PC-9 (cell line): Measurements from ENCODE around the gene GABRG3. TPM values are rescaled to one million over a fixed set of nuclear protein-coding genes. Genes with fewer than 3 reads are reported as not detected.

Experiments used
- BruUV-seq: library from RNA; stranded (reverse); fragments of 400-500 nt; replicated peaks from 2 replicates; lab custom pipeline; 2021; lab: Mats Ljungman, UMichigan
- CTCF ChIA-PET: fragments of 300-600 bp; sonication (Branson Sonifier 250); formaldehyde crosslinking; loops from one replicate; lab custom pipeline; 2022; ENCODE audit warnings: antibody characterized with exemption; lab: Charles Lee
- POLR2A ChIA-PET: fragments of 300-600 bp; sonication (Branson Sonifier 250); formaldehyde crosslinking; loops from one replicate; lab custom pipeline; 2022; ENCODE audit warnings: antibody characterized with exemption; ENCODE audit not compliant: unreplicated experiment; lab: Charles Lee
- DNase-seq, 2 experiments: peaks; one replicate each; pipeline versions ENCODE4 v3.0.0 to v3.0.0-alpha.2; 2015 to 2022; ENCODE audit warnings: mixed read lengths in 1 of 2
- H2AFZ ChIP-seq: fragments of 200-600 bp; sonication (generic); 2 replicates; pipeline ENCODE4 v1.8.1; 2017; ENCODE audit warnings: antibody characterized with exemption
- H3F3A ChIP-seq: fragments of 200-600 bp; sonication (generic); 2 replicates; pipeline ENCODE4 v1.8.1; 2017; ENCODE audit warnings: antibody characterized with exemption, mild to moderate bottlenecking, low read depth; ENCODE audit not compliant: insufficient read depth
- H3K27ac ChIP-seq: fragments of 200-600 bp; sonication (generic); 2 replicates; pipeline ENCODE4 v1.6.1; 2016; ENCODE audit warnings: mixed run types
- H3K27me3 ChIP-seq: fragments of 200-600 bp; sonication (generic); 2 replicates; pipeline ENCODE4 v1.6.1; 2016; ENCODE audit warnings: low read depth, mixed run types; ENCODE audit not compliant: insufficient read depth
- H3K36me3 ChIP-seq: fragments of 200-600 bp; sonication (generic); 2 replicates; pipeline ENCODE4 v1.6.1; 2016; ENCODE audit warnings: low read depth, mixed run types
- H3K4me1 ChIP-seq: fragments of 200-600 bp; sonication (generic); replicated peaks from 2 replicates; pipeline ENCODE4 v1.6.1; 2016; ENCODE audit warnings: mixed run types; ENCODE audit not compliant: insufficient read depth
- H3K4me2 ChIP-seq: fragments of 200-600 bp; sonication (generic); 2 replicates; pipeline ENCODE4 v1.6.1; 2017; ENCODE audit warnings: mixed run types
- H3K4me3 ChIP-seq: fragments of 200-600 bp; sonication (generic); 2 replicates; pipeline ENCODE4 v1.6.1; 2016; ENCODE audit warnings: mixed run types
- H3K79me2 ChIP-seq: fragments of 200-600 bp; sonication (generic); 2 replicates; pipeline ENCODE4 v1.6.1; 2017; ENCODE audit warnings: low read depth, mixed run types
- H3K9me2 ChIP-seq: fragments of 200-600 bp; sonication (generic); 2 replicates; pipeline ENCODE4 v1.8.1; 2017; ENCODE audit warnings: mild to moderate bottlenecking; ENCODE audit not compliant: insufficient read depth
- H3K9me3 ChIP-seq: fragments of 200-600 bp; sonication (generic); 2 replicates; pipeline ENCODE4 v1.8.1; 2016; ENCODE audit warnings: low read depth; ENCODE audit not compliant: insufficient read depth
- H4K20me1 ChIP-seq: fragments of 200-600 bp; sonication (generic); 2 replicates; pipeline ENCODE4 v1.8.1; 2017; ENCODE audit not compliant: insufficient read depth
- EZH2 ChIP-seq: fragments of 200-600 bp; sonication (generic); IDR thresholded peaks from 2 replicates; pipeline ENCODE4 v1.8.0; 2017; ENCODE audit warnings: antibody characterized with exemption, low read depth
- intact Hi-C: fragments of 100-400 bp; cut with micrococcal nuclease; formaldehyde crosslinking; loops from one replicate; pipeline ENCODE4 v1.10.0; 2022; ENCODE audit not compliant: unreplicated experiment
- total RNA-seq: library from RNA; stranded (reverse); gene quantifications from 2 replicates; pipeline ENCODE4 v1.2.3, GENCODE V29; 2021
- TF ChIP-seq, protein P1 (sequence below): fragments of 200-600 bp; sonication (generic); conservative IDR thresholded peaks from 2 replicates; pipeline ENCODE4 v1.6.1; 2017; ENCODE audit warnings: mixed run types, antibody characterized with exemption, mild to moderate bottlenecking, moderate library complexity

The GABRG3 gene
- total RNA-seq, 1 experiment from 2014 or later: not detected

DNA sequence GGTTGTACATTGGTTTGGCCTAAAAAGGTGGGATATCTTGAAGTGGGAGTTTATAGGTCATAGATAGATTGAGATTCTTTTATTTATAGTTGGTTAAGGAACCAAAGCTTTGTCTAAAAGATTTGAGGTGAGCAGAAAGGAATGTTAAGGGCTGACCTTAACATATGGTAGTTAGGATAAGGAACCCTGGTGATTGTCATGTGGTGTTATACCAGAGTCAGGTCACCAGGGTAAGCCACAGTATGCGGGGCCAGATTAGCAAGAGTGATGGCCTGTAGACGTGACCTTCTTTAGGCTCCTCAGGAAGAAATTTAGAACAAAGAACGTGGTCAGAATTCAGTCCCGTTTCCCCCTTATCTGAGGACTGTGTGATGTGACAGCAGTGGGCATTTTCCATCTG, 249.2 kb downstream of the GABRG3 start:
- Histone ChIP-seq H3K79me2 (no peaks in the 10 kb centered on the region), H3K9me2 (no peaks in the 10 kb centered on the region), H2AFZ (no peak overlapping the region), H3K27ac (no peak overlapping the region), H3K4me3 (no peak overlapping the region), H3F3A (no peaks in the 10 kb centered on the region), H4K20me1 (no peaks in the 10 kb centered on the region), H3K4me1 (no peaks in the 10 kb centered on the region), H3K9me3 (no peaks in the 10 kb centered on the region), H3K27me3 (no peaks in the 10 kb centered on the region), H3K36me3 (no peaks in the 10 kb centered on the region), H3K4me2 (no peak overlapping the region)
- POLR2A ChIA-PET: no interaction called here
- no peak for TF ChIP-seq EZH2
- TF ChIP-seq, protein P1, sequence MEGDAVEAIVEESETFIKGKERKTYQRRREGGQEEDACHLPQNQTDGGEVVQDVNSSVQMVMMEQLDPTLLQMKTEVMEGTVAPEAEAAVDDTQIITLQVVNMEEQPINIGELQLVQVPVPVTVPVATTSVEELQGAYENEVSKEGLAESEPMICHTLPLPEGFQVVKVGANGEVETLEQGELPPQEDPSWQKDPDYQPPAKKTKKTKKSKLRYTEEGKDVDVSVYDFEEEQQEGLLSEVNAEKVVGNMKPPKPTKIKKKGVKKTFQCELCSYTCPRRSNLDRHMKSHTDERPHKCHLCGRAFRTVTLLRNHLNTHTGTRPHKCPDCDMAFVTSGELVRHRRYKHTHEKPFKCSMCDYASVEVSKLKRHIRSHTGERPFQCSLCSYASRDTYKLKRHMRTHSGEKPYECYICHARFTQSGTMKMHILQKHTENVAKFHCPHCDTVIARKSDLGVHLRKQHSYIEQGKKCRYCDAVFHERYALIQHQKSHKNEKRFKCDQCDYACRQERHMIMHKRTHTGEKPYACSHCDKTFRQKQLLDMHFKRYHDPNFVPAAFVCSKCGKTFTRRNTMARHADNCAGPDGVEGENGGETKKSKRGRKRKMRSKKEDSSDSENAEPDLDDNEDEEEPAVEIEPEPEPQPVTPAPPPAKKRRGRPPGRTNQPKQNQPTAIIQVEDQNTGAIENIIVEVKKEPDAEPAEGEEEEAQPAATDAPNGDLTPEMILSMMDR: no peak
- BruUV-seq: no TSS peak
- intact Hi-C loops: no loop called here
- CTCF ChIA-PET: no interaction called here
- no peak for DNase-seq

DNA sequence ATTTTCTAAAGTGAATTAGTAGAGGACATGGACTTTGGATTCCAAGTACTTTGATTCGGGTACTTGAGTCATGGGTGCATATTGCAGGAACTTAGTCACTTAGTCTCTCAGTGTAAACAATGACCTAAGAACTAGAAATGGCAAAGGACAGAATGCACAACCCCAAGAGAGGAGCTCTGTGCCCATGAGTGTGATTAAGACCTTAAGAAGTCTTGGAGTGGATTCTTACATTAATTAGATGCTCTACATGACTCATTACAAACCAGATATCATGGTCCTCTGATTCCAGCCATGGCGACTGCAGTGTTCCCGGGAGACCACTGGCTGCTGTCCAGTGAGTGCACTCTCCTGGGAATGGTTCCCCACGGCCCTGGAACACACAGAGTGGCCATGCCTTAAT, 251.5 kb downstream of the GABRG3 start:
- Histone ChIP-seq H3F3A (no peaks in the 10 kb centered on the region), H3K27me3 (no peaks in the 10 kb centered on the region), H3K27ac (no peak overlapping the region), H3K4me3 (no peak overlapping the region), H3K36me3 (no peaks in the 10 kb centered on the region), H4K20me1 (no peaks in the 10 kb centered on the region), H3K4me2 (no peak overlapping the region), H3K79me2 (no peaks in the 10 kb centered on the region), H3K9me2 (no peaks in the 10 kb centered on the region), H3K9me3 (no peaks in the 10 kb centered on the region), H2AFZ (no peak overlapping the region), H3K4me1 (no peaks in the 10 kb centered on the region)
- intact Hi-C loops: no loop called here
- POLR2A ChIA-PET: no interaction called here
- no peak for DNase-seq
- CTCF ChIA-PET: no interaction called here
- no TSS peak for BruUV-seq
- TF ChIP-seq, protein P1: no peak
- TF ChIP-seq EZH2: no peak

DNA sequence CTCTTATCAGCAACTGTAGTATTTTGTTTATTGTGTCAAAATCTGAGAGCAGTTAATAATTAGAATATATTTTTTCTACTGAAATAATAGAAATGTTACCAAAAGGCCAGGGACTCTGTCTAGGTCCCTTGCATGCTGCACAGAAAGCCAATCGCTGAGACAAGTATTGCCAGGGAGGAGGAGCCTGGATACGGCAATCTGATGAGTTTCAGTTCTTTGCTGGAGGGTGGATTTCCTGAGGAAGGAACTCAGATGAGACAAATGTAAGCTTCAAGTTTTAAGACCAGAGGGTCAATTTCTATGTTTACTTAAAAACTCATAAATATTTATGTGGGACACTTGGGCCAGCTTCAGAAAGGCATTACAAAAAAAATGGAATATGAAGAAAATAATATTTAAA, 252.2 kb downstream of the GABRG3 start:
- TF ChIP-seq EZH2: no peak
- TF ChIP-seq, protein P1: no peak
- no peaks in the 10 kb centered on the region for H3K79me2 ChIP-seq
- ChIA-PET CTCF (no interaction called here), POLR2A (no interaction called here)
- H2AFZ ChIP-seq: no peak overlapping the region
- no peak overlapping the region for H3K4me2 ChIP-seq
- no peaks in the 10 kb centered on the region for H3K9me2 ChIP-seq
- no peaks in the 10 kb centered on the region for H3F3A ChIP-seq
- DNase-seq: no peak
- H3K27ac ChIP-seq: no peak overlapping the region
- intact Hi-C loops: no loop called here
- H3K4me3 ChIP-seq: no peak overlapping the region
- no peaks in the 10 kb centered on the region for H3K27me3 ChIP-seq
- H4K20me1 ChIP-seq: no peaks in the 10 kb centered on the region
- H3K36me3 ChIP-seq: no peaks in the 10 kb centered on the region
- H3K4me1 ChIP-seq: no peaks in the 10 kb centered on the region
- H3K9me3 ChIP-seq: no peaks in the 10 kb centered on the region
- BruUV-seq: no TSS peak
